Muscle layer of colon (tissue), 2 donors: ENCODE data around the gene NPEPPS.
"Not testable (repeated sequence)": the region's sequence is repeated elsewhere in the genome, so short reads cannot be mapped to it uniquely, and the experiment has no call there.

Source experiments
- H3K27ac ChIP-seq: one replicate; pipeline ENCODE4 v1.7.0; 2013; ENCODE audit warnings: low read depth, mild to moderate bottlenecking, low read length, moderate library complexity
- H3K27me3 ChIP-seq, 2 donors: one replicate each; pipeline ENCODE4 v1.7.0; 2013; ENCODE audit warnings: low read length in 2 of 2, mild to moderate bottlenecking in 2 of 2; ENCODE audit not compliant: insufficient read depth in 2 of 2, control insufficient read depth in 1 of 2
- H3K36me3 ChIP-seq: one replicate; pipeline ENCODE4 v1.7.0; 2013; ENCODE audit warnings: mild to moderate bottlenecking, low read length; ENCODE audit not compliant: insufficient read depth
- H3K4me1 ChIP-seq: one replicate; pipeline ENCODE4 v1.7.0; 2013; ENCODE audit warnings: mild to moderate bottlenecking, low read length; ENCODE audit not compliant: insufficient read depth
- H3K4me3 ChIP-seq, 2 donors: one replicate each; pipeline ENCODE4 v1.7.0; 2013; ENCODE audit warnings: low read length in 2 of 2, low read depth in 1 of 2, mild to moderate bottlenecking in 1 of 2, moderate library complexity in 1 of 2
- H3K9ac ChIP-seq: one replicate; pipeline ENCODE4 v1.7.0; 2013; ENCODE audit warnings: low read length
- H3K9me3 ChIP-seq: one replicate; pipeline ENCODE4 v1.7.0; 2013; ENCODE audit warnings: mild to moderate bottlenecking, low read length
- donor health status: abdominal sarcoma.
- donor health status: Adenocarcinoma of cecum.

Gene NPEPPS

GRCh38 chr17:47567261-47567660, 36.4 kb downstream of the NPEPPS start:
- not testable (repeated sequence) for H3K27ac ChIP-seq, H3K9me3 ChIP-seq, H3K4me1 ChIP-seq, H3K27me3 ChIP-seq, H3K9ac ChIP-seq, H3K36me3 ChIP-seq, H3K4me3 ChIP-seq

DNA sequence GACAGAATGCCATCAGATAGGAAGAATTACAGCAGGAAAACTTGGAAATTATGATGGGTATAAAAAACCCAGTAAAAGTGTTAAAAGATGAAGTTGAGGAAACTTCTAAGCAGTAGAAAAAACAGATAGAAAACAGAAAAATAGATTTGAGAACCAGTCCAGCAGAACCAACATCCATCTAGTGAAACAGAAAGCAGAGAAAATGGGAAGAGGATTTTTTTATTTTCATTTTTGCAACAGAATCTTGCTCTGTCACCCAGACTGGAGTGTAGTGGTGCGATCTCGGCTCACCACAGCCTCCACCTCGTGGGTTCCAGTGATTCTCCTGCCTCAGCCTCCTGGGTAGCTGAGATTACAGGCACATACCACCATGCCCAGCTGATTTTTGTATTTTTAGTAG, 41.7 kb downstream of the NPEPPS start:
- not testable (repeated sequence) for H3K27ac ChIP-seq, H3K36me3 ChIP-seq, H3K4me1 ChIP-seq, H3K9me3 ChIP-seq, H3K4me3 ChIP-seq, H3K27me3 ChIP-seq, H3K9ac ChIP-seq

DNA sequence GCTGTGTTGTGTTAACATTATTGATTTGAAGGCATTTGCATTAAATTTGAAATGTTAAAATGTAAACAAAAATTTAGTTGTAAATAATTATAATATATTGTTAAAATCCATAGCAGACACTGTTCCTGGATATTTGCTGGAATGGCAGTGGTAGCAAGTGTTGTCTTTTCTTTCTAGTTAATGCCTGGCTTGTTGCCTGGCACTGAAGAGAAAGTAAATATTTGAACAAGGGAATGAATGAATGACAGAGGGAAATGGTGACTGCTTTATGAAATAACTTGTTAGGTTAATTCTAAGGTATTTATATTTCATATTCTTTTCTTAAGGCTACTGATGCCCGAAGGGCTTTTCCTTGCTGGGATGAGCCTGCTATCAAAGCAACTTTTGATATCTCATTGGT, 51.5 kb downstream of the NPEPPS start:
- H3K27me3 ChIP-seq, H3K9me3 ChIP-seq, H3K4me3 ChIP-seq, H3K27ac ChIP-seq, H3K9ac ChIP-seq, H3K4me1 ChIP-seq, H3K36me3 ChIP-seq: not testable (repeated sequence)

GRCh38 chr17:47586378-47587055, 55.6 kb downstream of the NPEPPS start:
- H3K36me3 ChIP-seq, H3K4me1 ChIP-seq, H3K4me3 ChIP-seq, H3K27ac ChIP-seq, H3K9me3 ChIP-seq, H3K9ac ChIP-seq, H3K27me3 ChIP-seq: not testable (repeated sequence)

GRCh38 chr17:47593522-47593921, 62.6 kb downstream of the NPEPPS start:
- not testable (repeated sequence) for H3K27ac ChIP-seq, H3K4me3 ChIP-seq, H3K27me3 ChIP-seq, H3K9me3 ChIP-seq, H3K4me1 ChIP-seq, H3K9ac ChIP-seq
- H3K36me3 ChIP-seq = peaks cover 25% of the 10 kb centered on the region

DNA sequence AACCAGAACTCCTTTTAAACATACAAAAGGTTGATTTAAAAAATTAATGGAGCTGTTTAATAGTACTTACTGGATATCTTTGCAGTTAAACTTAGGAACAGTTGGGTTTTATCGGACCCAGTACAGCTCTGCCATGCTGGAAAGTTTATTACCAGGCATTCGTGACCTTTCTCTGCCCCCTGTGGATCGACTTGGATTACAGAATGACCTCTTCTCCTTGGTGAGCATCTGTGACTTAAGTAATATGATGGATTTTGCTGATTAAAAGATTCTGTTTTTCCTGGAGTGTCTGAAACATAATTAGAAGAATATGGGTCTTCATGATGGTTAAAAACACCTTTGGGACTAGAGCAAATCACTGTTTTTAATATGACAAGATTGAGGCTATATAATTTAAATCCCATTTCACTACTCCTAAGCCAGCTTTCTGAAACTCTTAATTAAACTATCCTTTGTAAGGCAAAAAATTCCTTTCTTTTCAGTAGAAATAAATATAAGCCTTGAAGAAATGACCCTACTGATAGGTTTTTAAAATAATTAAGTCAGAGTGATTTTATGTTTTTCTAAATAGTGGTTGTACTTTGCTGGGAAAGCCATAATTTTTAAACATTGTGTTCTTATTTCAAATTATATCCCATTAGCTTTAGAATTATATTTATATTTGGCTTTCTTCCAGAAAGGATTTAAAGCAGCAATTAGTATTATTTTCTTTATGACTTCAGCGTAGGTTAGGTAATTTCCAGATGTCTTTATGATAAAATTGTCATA, 73.1 kb downstream of the NPEPPS start:
- no peaks in the 10 kb centered on the region for H3K27me3 ChIP-seq
- peaks cover 53% of the 10 kb centered on the region for H3K36me3 ChIP-seq
- H3K4me1 ChIP-seq = no peaks in the 10 kb centered on the region
- H3K4me3 ChIP-seq = no peak overlapping the region
- H3K9me3 ChIP-seq = no peaks in the 10 kb centered on the region
- no peak overlapping the region for H3K27ac ChIP-seq
- no peak overlapping the region for H3K9ac ChIP-seq

DNA sequence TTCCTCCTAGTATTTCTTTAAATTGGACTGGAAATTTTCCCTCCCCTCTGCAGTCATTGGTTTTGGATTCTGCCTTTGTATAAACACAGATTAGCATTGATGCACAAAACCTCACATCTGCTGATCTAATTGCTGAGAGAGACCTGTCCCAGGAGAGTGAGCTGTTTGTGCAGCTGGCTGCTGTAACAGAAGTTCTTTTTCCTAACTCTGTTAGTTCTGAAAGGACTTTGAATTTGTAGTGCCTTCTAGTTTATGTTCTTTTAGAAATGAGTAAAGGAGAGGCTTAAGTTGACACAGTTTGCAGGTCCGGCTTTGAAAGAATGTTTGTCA, 73.7 kb downstream of the NPEPPS start:
- no peak overlapping the region for H3K9ac ChIP-seq
- no peaks in the 10 kb centered on the region for H3K4me1 ChIP-seq
- H3K9me3 ChIP-seq = no peaks in the 10 kb centered on the region
- H3K4me3 ChIP-seq = no peak overlapping the region
- no peaks in the 10 kb centered on the region for H3K27me3 ChIP-seq
- peaks cover 52% of the 10 kb centered on the region for H3K36me3 ChIP-seq
- H3K27ac ChIP-seq = no peak overlapping the region

- H3K9ac ChIP-seq = no peak overlapping the region
- H3K4me3 ChIP-seq = no peak overlapping the region
- H3K27ac ChIP-seq = no peak overlapping the region
- no peaks in the 10 kb centered on the region for H3K4me1 ChIP-seq
- peaks cover 50% of the 10 kb centered on the region for H3K36me3 ChIP-seq
- no peaks in the 10 kb centered on the region for H3K9me3 ChIP-seq
- no peaks in the 10 kb centered on the region for H3K27me3 ChIP-seq
Observed at GRCh38 chr17:47605011-47605410, 74.1 kb downstream of the NPEPPS start.

DNA sequence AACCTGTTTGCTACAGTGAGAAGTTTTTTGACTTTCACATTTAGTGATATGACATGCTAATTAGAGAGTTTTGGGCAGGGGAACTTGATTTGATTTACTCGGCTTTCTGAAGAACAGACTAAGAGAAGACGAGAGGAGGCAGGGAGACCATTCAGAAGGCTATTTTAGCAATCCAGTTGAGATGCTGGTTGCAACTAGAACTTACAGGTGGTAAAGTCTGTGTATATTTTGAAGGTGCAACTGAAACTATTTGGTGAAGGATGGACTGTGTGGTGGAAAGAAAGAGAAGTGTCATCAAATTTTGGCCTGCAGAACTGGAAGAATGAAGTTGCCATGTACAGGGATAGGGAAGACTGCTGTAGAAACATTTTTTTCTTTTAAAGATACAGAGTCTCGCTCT, 76.6 kb downstream of the NPEPPS start:
- peaks cover 40% of the 10 kb centered on the region for H3K36me3 ChIP-seq
- no peak overlapping the region for H3K9ac ChIP-seq
- no peak overlapping the region for H3K4me3 ChIP-seq
- no peaks in the 10 kb centered on the region for H3K4me1 ChIP-seq
- H3K27ac ChIP-seq = no peak overlapping the region
- H3K9me3 ChIP-seq = no peaks in the 10 kb centered on the region
- no peaks in the 10 kb centered on the region for H3K27me3 ChIP-seq

DNA sequence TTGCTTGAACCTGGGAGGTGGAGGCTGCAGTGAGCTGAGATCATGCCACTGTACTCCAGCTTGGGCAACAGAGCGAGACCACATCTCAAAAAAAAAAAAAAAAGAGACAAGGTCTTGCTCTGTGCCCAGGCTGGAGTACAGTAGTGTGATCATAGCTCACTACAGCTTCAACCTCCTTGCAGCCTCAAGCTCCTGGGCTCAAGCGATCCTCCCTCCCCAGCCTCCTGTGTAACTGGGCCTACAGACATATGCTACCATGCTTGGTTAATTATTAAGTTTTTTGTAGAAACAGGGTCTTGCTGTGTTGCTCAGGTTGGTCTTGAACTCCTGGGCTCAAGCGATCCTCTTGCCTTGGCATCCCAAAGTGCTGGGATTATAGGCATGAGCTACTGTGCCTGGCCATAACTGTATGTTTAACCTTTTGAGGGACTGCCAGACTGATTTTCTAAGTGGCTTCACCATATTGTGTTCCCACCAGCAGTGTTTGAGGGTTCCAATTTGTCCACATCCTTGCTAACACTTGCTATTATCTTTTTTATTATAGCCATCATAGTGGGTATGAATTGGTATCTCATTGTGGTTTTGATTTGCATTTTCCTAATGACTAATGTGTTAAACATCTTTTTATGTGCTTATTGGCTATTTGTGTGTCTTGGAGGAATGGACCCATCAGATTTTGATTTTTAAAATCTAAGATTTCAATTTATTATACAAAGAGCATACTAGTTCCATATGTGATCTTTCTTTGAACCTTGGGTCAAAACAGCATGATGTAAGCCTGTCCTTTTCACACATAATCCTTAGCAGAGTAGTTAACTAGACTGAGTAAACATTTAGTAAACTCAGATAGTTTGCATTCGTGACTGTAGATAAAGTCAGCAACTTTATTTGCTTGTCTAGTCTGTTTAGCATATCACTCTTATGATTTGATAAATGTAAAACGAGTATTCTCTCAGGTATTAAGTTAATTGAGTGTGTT, 80.8 kb downstream of the NPEPPS start:
- Histone ChIP-seq H3K27ac (no peak overlapping the region), H3K9me3 (no peaks in the 10 kb centered on the region), H3K27me3 (no peaks in the 10 kb centered on the region), H3K4me1 (no peaks in the 10 kb centered on the region), H3K36me3 (peaks cover 56% of the 10 kb centered on the region), H3K9ac (no peak overlapping the region), H3K4me3 (no peak overlapping the region)

GRCh38 chr17:47615766-47616424, 85.0 kb downstream of the NPEPPS start:
- no peak overlapping the region for H3K27ac ChIP-seq
- H3K4me3 ChIP-seq = no peak overlapping the region
- H3K36me3 ChIP-seq = peaks cover 66% of the 10 kb centered on the region
- H3K9ac ChIP-seq = no peak overlapping the region
- no peaks in the 10 kb centered on the region for H3K27me3 ChIP-seq
- no peaks in the 10 kb centered on the region for H3K9me3 ChIP-seq
- H3K4me1 ChIP-seq = no peaks in the 10 kb centered on the region
